Fibroblast of lung (primary cell): Measurements from ENCODE around the gene PLEKHN1.

Source experiments
- EZH2 ChIP-seq: IDR thresholded peaks from 2 replicates; pipeline ENCODE4 v1.5.1; 2012; ENCODE audit warnings: low read length, control low read depth, mild to moderate bottlenecking; ENCODE audit errors: missing control alignments
- TF ChIP-seq, protein P1 (sequence below), 2 donors: IDR thresholded peaks in 1 of 2; conservative IDR thresholded peaks in 1 of 2; 1 replicate in 1 of 2; 2 replicates in 1 of 2; pipeline ENCODE4 v1.5.1; 2011 to 2012; ENCODE audit warnings: low read length in 2 of 2, control low read depth in 1 of 2, inconsistent platforms in 1 of 2, low read depth in 1 of 2, mild to moderate bottlenecking in 1 of 2

DNA sequence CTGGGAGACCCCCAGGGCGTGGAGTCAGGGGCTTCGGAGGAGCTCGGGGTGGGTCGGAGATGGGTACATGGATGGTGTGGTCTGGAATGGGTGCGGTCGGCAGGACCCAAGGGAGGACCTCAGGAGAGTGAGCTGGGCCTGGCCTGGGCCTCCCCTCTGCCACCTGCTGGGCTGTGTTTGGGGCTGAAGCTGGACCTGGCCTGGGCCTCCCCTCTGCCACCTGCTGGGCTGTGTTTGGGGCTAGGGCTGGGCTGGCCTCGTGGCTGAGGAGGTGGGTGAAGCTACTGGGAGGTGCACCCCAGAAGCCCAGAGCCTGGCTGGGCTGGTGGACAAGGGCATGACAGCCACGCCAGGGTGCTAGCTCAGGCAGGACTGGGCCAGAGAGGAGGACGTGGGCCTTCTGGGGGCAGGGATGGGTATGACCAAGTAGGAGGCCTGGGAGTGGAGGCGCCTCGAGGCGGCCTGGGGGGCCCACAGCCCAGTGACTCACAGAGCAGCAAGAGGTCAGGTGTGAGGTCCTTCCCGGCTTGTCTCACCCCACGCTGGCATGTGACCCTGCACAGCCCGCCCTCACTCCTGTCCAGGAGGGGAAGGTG lies 28.1 kb upstream of the PLEKHN1 start:
- TF ChIP-seq, protein P1, sequence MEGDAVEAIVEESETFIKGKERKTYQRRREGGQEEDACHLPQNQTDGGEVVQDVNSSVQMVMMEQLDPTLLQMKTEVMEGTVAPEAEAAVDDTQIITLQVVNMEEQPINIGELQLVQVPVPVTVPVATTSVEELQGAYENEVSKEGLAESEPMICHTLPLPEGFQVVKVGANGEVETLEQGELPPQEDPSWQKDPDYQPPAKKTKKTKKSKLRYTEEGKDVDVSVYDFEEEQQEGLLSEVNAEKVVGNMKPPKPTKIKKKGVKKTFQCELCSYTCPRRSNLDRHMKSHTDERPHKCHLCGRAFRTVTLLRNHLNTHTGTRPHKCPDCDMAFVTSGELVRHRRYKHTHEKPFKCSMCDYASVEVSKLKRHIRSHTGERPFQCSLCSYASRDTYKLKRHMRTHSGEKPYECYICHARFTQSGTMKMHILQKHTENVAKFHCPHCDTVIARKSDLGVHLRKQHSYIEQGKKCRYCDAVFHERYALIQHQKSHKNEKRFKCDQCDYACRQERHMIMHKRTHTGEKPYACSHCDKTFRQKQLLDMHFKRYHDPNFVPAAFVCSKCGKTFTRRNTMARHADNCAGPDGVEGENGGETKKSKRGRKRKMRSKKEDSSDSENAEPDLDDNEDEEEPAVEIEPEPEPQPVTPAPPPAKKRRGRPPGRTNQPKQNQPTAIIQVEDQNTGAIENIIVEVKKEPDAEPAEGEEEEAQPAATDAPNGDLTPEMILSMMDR (conservative IDR thresholded peaks at IDR 0.05 in 1 of 2, IDR thresholded peaks at IDR 0.05 in 1 of 2; ENCODE audit: low read depth in 1 of 2, low read length in 2 of 2), result peak; percentile 37 to 56
- no peak for TF ChIP-seq EZH2
